ENCODE results near the gene IARS2.
A peak's percentile ranks its signal among the peaks of the same experiment; 100 is the strongest.
"Not testable (repeated sequence)": the region's sequence is repeated elsewhere in the genome, so short reads cannot be mapped to it uniquely, and the experiment has no call there.

Gene IARS2

GRCh38 chr1:220113136-220113695 lies 19.3 kb downstream of the IARS2 start:
- DNase-seq = peak in 1 of 2 experiments; percentile 11

- no peak for DNase-seq
These were observed 25.1 kb downstream of the IARS2 start for GRCh38 chr1:220119043-220119512.

- no peak for DNase-seq
These were observed 28.0 kb downstream of the IARS2 start for GRCh38 chr1:220121791-220122530.

GRCh38 chr1:220123066-220123465 lies 29.1 kb downstream of the IARS2 start:
- DNase-seq = no peak

- DNase-seq = no peak
These were observed 30.0 kb downstream of the IARS2 start for GRCh38 chr1:220123889-220124288.

- no peak for DNase-seq
These were observed 30.6 kb downstream of the IARS2 start for GRCh38 chr1:220124542-220124941.

GRCh38 chr1:220127076-220127475 lies 33.1 kb downstream of the IARS2 start:
- DNase-seq = no peak

- DNase-seq = no peak
These were observed 35.7 kb downstream of the IARS2 start for GRCh38 chr1:220129479-220130210.

- DNase-seq = no peak
These were observed 41.8 kb downstream of the IARS2 start for GRCh38 chr1:220135755-220136154.

- DNase-seq = no peak
These were observed 43.3 kb downstream of the IARS2 start for GRCh38 chr1:220137019-220137786.

- no peak for DNase-seq
These were observed 46.0 kb downstream of the IARS2 start for GRCh38 chr1:220139966-220140365.

GRCh38 chr1:220144051-220144450 lies 50.1 kb downstream of the IARS2 start:
- DNase-seq = no peak

GRCh38 chr1:220149742-220150141 lies 55.8 kb downstream of the IARS2 start:
- DNase-seq = no peak

- DNase-seq = no peak
These were observed 57.5 kb downstream of the IARS2 start for GRCh38 chr1:220151454-220151853.

- DNase-seq = no peak
These were observed 59.2 kb downstream of the IARS2 start for GRCh38 chr1:220153147-220153546.

- no peak for DNase-seq
These were observed 62.8 kb downstream of the IARS2 start for GRCh38 chr1:220156620-220157146.

- DNase-seq = no peak
These were observed 63.8 kb downstream of the IARS2 start for GRCh38 chr1:220157738-220158137.

- not testable (repeated sequence) for DNase-seq
These were observed 64.6 kb downstream of the IARS2 start for GRCh38 chr1:220158530-220158929.

GRCh38 chr1:220159041-220159440 lies 65.1 kb downstream of the IARS2 start:
- no peak for DNase-seq

- no peak for DNase-seq
These were observed 66.1 kb downstream of the IARS2 start for GRCh38 chr1:220160027-220160426.

- DNase-seq = no peak
These were observed 70.2 kb downstream of the IARS2 start for GRCh38 chr1:220164116-220164515.

GRCh38 chr1:220164517-220164916 lies 70.6 kb downstream of the IARS2 start:
- no peak for DNase-seq

GRCh38 chr1:220166853-220167252 lies 72.9 kb downstream of the IARS2 start:
- no peak for DNase-seq

Measured in activated CD4-positive, alpha-beta T cell treated with anti-CD3 and anti-CD28 coated beads, Interleukin-2, amount 50 U/mL, for 4 hours (primary cell).